Right ventricle myocardium superior (tissue), 1 donor: Measurements from ENCODE around the gene EPS8L1. TPM values are rescaled to one million over a fixed set of nuclear protein-coding genes. Genes with fewer than 3 reads are reported as not detected.

Experiments used
- ATAC-seq: fragments of 200-7000 bp; cut with Tn5 transposase; one replicate; pipeline ENCODE4 v1.9.1; 2020; ENCODE audit warnings: mild to moderate bottlenecking; ENCODE audit not compliant: poor library complexity
- DNase-seq: peaks from one replicate; pipeline ENCODE4 v3.0.0-alpha.2; 2020
- intact Hi-C: fragments of 100-400 bp; cut with DNase I; formaldehyde crosslinking; loops from one replicate; pipeline ENCODE4 v1.11.2; 2022
- total RNA-seq: library from RNA; stranded (reverse); fragmentation: NEBNext Ultra II Directional; extraction: Animal tissue kit (Norgen Biotek cat#: 25700); gene quantifications from one replicate; pipeline ENCODE4 v1.2.1, GENCODE V29; 2021
- donor health status: DM: no; HTN: yes; CAD: no; lungs with severe emphysema.

The EPS8L1 gene
- total RNA-seq, 1 donor from 2014 or later: 0.83 TPM

DNA sequence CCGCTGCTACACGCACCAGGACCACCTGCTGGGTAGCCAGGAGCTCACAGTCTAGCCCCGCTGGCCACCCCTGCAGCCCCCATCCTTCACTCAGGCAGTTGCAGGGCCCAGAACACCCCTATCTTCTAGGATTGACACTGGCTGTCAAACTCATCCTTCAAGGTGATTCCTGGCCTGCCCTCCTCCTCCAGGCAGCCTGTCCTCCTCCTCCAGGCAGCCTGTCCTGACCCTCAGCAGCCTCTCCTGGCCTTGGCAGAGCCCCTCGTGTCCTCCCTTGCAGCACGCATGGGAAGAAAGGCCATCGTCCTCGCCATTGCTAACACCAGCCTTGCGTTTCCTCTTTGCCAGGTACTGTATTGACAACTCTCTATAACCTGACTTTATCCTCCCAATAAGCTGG lies 3.8 kb upstream of the EPS8L1 start:
- intact Hi-C loops: no loop called here
- ATAC-seq (no peak), DNase-seq (no peak)

DNA sequence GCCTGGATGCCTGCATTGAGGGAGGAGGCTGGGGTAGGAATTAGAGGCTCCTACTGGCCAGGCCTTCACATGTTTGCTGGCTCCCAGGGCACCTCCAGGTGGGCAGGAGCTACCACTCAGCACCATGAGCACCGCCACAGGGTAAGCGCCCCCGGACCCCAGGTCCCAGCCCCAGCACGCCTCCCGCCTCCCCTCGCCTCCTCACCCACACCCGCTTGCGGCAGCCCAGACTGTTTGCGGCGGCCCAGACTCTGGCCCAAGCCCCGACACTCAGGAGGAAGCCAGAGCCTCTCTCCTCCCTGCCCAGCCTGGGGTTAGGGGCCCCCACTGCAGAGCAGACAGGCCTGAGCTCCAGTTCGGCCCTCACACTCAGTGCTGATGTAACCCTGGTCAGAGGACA lies 652 bp downstream of the EPS8L1 start:
- no peak for ATAC-seq
- intact Hi-C loops: no loop called here

DNA sequence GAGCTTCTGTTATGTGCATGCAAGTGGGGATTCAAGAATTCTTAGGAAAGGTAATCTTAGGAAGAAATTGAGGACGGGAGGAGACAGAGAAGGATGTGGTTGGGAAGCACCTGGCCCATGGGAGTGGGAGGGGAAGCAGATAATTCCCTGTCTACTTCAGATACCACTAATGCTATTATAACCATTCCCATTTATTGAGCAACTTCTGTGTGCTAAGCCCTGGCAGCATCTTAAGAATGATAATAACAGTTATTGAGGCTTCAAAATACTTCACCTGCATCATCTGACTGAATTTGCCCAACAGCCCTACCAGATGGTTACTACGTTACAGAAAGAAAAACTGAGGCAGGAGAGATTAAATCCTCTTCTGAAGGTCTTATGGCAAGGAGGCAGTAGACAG lies 1.4 kb downstream of the EPS8L1 start:
- DNase-seq (no peak), ATAC-seq (no peak)
- intact Hi-C loops: no loop called here

More for the DNA sequence above, 652 bp downstream of the EPS8L1 start:
- no peak for DNase-seq

DNA sequence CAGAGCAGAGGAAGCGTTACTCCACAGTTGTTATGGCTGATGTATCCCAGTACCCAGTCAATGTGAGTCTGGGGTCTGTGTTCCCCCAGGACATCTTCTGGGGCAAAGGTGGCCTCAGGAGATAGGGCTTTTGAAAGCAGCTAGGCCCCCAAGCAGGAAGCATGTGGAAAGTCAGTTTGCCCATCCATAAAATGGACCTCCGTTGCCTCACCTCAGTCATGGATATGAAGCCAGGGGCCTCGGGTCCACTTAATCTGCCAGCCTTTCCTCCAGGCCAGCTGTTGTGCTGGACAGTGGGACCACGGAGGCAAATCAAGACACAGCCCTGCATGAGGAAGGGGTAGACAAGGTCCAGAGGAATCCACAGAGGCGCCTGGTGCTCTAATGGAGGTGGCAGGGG lies 3.3 kb downstream of the EPS8L1 start:
- DNase-seq (no peak), ATAC-seq (no peak)
- intact Hi-C loops: no loop called here

DNA sequence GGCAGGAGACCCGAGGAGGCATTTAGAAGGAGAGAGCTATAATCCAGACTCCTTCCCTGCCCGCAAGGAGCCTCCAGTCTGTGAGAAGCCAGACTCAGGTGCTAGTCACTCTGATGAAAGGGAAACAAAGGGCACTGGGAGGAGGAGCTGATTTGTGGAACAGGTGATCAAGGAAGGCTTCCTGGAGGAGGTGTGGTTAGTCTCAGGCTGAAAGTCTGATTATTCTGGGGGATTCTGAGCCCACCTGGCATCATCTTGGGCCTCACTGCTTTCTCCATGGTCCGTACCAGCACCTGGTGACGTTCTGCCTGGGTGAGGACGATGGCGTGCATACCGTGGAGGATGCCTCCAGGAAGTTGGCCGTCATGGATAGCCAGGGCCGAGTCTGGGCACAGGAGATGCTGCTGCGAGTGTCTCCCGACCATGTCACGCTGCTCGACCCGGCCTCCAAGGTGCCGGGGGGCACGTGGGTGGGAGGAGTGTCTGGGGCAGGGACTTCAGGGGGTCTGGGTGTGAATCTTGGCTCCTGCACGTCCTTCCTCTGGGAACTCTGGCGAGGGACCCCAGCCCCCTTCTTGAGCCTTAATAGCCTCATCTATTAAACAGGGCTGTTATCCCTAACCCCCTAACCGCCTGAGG lies 3.9 kb downstream of the EPS8L1 start:
- ATAC-seq: no peak
- DNase-seq: no peak
- intact Hi-C loops: no loop called here

DNA sequence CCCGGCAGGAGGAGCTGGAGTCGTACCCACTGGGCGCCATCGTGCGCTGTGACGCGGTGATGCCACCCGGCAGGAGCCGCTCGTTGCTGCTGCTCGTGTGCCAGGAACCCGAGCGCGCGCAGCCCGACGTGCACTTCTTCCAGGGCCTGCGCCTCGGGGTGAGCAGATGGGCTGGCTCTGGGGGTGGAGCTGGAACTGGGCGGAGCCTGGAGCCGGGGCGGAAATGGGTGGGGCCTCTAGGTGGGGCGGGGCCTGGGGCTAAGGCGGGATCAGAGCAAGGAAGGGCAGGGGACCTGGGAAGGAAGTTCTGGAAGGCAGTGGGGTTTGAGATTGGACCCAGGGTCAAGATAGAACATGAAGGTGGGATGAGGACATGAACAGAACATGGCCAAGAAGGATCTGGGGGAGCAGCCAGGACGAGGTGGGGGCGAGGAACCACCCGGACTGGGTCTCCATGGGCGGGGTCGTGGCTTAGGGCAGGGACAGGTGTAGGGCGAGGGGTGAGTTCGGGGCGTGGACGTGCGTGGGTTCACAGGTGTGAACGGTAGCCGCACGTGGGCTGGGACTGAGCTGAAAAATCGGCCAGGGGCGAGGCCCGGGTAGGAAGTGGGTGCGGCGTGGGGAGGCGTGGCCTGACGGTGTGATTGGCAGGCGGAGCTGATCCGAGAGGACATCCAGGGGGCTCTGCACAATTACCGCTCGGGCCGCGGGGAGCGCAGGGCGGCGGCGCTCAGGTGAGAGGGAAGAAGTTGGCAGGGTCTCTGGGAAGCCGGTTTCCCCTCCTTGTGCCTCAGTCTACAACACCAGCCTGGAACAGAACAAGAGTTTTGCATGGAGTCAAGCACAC lies 4.7 kb downstream of the EPS8L1 start:
- intact Hi-C loops: no loop called here
- peak; percentile 67 for ATAC-seq
- peak; percentile 72 for DNase-seq

DNA sequence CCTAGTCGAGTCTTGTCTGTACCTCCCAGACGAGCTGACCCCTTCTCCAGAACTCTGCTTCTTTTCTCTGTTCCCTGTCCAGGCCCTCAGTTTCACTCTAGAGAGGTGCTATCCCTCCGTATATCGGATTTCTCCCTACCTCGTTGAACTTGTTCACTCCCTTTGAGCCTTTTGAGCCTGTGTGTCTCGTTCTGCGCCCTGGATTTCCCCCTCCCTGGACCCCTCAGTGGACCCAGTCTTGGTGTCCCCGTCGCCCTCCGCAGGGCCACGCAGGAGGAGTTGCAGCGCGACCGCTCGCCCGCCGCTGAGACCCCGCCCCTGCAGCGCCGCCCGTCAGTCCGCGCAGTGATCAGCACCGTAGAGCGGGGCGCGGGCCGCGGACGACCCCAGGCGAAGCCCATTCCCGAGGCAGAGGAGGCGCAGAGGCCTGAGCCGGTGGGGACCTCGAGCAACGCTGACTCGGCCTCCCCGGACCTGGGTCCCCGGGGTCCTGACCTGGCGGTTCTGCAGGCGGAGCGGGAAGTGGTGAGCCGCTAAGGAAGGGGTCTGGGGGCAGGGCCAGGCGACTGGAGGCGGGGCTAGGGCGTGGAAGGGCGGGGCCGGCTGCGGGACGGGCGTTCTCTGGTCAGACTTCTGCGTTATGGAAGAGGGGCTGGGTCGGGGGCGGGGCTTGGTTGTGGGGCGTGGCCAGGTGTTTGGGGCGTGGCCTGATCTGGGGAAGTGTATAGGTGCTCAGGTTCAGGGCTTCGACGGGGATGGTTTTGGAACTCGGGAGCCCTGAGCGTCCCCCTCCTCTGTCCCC lies 5.5 kb downstream of the EPS8L1 start:
- ATAC-seq (peak; percentile 75), DNase-seq (peak; percentile 86)

DNA sequence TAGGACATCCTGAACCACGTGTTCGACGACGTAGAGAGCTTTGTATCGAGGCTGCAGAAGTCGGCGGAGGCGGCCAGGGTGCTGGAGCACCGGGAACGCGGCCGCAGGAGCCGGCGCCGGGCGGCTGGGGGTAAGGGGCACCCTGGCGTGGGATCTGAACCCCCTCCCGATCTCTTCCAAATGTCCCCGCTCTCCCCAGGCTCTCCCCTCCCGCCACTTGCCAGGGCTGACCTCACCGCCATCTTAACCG lies 6.0 kb downstream of the EPS8L1 start:
- ATAC-seq (no peak), DNase-seq (no peak)
- intact Hi-C loops: no loop called here

More for the DNA sequence above, 5.5 kb downstream of the EPS8L1 start:
- intact Hi-C loops: no loop called here

DNA sequence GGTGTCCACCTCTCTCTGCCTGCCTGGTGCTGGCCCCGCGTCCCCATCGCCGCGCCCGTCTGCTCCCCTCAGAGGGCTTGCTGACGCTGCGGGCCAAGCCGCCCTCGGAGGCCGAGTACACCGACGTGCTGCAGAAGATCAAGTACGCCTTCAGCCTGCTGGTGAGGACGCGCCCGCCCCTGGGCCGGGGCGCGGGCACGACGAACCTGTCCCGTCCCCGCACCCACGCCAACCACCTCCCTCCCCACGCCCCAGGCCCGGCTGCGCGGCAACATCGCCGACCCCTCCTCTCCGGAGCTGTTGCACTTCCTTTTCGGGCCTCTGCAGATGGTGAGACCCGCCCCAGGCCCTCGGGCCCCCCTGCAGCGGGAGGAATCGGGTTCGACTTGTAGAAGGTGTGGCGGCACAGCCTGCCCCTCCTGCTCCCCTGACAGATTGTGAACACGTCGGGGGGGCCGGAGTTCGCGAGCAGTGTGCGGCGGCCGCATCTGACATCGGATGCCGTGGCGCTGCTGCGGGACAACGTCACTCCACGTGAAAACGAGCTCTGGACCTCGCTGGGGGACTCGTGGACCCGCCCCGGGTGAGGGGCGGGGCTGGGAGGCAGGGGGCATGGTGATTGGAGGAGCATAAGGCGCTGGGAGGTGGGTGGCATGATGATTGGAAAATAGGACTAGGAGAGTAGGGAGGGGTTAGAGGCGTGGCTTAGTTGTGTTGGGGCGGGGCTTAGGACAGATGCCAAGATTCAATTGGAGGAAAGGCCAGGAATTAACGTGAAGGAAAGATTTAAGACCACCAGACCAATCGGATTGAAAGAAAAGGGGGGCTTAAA lies 6.6 kb downstream of the EPS8L1 start:
- intact Hi-C loops: no loop called here
- DNase-seq (no peak), ATAC-seq (no peak)

DNA sequence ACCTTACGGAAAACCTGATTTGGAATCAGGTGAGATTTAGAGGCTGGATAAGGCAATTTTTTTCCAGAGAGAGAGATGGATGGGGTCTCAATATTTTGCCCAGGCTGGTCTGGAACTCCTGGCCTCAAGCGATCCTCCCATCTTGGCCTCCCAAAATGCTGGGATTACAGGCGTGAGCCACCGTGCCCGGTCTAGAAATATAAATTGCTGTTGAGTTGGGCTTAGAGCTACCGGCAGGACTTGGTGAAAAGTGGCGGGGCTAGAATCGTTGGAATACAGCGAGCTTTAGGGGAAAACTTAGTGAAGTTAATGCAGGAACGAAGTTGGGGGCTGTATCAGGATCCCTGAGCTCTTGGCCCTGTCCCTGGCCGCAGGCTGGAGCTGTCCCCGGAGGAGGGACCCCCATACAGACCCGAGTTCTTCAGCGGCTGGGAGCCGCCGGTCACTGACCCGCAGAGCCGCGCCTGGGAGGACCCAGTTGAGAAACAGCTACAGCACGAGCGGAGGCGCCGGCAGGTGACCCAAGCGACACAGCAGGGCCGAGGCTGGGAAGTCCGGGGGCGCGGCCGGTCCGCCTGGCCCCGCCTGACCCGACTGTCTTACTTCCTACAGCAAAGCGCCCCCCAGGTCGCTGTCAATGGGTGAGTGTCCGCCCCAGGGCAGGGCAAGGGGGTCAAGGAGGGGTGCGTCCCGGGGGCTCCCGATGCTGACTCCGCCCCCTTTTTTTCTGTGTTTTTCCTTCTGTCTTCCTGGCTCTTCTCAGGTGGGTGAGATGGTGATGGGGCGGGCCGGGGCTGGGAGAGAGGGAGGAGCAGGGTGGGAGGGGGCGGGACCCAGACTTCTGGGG lies 7.6 kb downstream of the EPS8L1 start:
- intact Hi-C loops: no loop called here
- DNase-seq (no peak), ATAC-seq (no peak)

DNA sequence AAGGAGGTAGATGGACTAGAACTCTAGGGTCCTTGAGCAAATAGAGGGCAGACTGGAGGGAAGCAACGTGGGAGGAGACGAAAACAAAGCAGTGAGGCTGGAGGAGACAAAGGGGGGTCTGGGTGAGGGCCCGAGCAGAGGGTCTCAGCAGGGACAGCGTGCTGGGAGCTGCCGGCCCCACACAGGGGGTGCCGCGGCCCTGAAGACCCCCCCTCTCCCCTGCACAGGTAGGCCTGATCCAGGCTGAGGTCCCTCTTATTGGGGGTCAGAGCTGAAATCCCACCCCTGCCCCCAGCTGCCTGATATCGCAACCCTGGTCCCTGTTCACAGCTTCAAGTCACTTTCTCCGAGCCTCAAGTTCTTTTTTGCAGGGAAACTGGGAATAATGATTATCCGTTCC lies 8.7 kb downstream of the EPS8L1 start:
- DNase-seq: no peak
- intact Hi-C loops: no loop called here
- no peak for ATAC-seq

DNA sequence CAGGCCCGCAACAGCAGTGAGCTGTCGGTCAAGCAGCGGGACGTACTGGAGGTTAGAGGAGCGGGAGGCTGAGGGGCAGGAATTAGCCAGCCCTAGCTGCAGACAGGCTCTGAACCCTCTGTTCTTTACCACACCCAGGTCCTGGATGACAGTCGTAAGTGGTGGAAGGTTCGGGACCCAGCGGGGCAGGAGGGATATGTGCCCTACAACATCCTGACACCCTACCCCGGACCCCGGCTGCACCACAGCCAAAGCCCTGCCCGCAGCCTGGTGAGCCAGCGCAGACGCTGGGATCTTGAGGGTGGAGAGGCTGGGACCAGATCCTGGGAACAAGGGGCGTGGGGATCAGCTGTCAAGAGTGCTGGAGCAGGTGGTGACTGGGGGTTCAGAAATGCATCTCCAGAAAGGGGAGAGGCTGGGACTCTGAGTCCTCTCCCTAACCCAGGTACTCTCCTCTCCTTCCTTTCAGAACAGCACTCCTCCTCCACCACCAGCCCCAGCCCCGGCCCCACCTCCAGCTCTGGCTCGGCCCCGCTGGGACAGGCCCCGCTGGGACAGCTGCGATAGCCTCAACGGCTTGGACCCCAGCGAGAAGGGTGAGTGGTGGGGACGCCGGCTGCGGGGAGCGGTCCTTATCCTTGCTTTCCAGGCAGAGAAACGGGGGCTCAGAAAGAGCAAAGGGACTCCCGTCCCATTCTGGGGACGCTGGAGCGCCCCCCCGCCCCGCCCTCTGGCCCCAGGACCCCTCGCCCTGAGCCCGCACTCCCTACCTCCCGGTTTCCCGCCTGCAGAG lies 10.4 kb downstream of the EPS8L1 start:
- ATAC-seq: no peak
- no peak for DNase-seq
- intact Hi-C loops: no loop called here

DNA sequence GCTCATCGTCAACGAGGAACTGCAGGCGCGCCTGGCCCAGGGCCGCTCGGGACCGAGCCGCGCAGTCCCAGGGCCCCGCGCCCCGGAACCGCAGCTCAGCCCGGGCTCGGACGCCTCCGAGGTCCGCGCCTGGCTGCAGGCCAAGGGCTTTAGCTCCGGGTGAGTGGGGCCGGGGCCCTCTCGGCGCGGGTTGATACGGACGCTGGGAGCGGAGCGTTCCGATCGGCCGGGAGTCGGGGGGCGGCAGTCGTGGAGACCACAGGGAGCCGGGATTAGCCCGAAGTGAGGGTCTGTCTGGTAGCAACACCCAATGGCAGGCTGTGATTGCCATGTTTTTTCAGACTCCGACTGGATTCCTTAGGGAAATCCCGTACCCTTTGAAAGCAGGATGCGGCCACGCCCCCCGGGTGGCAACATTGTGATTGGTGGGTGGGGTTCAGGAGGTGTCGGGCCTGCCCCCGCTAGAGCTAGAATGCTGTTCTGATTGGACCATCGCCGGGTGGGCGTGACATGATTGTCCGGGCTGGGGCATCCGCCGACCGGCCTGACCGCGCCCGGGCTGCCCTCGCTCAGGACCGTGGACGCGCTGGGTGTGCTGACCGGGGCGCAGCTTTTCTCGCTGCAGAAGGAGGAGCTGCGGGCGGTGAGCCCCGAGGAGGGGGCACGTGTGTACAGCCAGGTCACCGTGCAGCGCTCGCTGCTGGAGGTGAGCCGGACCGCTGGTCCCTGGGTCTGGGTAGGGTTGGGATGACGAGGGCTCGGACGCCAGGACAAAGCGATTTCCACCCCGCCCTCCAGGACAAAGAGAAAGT lies 11.3 kb downstream of the EPS8L1 start:
- intact Hi-C loops: no loop called here
- peak; percentile 97 for DNase-seq
- peak; percentile 86 for ATAC-seq

DNA sequence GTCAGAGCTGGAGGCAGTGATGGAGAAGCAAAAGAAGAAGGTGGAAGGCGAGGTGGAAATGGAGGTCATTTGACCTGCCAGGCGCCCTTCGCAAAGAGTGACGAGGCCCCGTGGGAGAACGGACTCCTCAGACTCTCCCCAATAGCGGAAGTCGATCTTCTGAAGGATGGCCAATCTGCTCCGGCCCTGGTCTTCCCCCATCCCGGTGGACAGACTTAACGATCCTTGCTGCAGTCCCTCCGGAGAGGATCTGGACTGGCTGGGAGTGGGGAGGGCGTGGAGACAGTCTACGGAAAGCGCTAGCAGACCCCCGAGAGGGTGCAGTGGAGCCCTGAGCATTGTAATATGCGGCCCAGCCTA lies 11.9 kb downstream of the EPS8L1 start:
- DNase-seq (no peak), ATAC-seq (peak; percentile 21)
- intact Hi-C loops: no loop called here

DNA sequence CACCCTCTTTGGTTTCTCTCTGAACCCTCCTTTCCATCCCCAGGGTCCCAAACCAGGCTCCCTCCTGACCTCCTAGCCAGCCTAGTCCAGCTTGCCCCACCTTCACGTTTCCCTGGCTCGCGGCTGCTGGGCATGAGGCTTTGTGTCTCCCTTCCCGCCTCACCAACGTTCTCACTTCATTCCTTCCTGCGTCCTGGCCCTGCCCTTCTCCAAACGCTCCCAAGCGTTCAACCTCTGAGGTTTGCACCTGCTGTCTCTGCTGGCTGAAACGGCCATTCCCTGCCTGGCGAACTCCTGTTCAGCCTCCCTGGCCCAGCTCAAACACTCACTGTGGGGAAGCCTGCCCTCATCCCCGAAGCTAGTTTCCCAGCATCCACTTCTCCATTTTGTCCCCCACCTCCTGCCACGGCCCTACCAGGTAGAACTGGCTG lies 12.4 kb downstream of the EPS8L1 start:
- peak; percentile 1 for ATAC-seq
- intact Hi-C loops: no loop called here
- DNase-seq: no peak

DNA sequence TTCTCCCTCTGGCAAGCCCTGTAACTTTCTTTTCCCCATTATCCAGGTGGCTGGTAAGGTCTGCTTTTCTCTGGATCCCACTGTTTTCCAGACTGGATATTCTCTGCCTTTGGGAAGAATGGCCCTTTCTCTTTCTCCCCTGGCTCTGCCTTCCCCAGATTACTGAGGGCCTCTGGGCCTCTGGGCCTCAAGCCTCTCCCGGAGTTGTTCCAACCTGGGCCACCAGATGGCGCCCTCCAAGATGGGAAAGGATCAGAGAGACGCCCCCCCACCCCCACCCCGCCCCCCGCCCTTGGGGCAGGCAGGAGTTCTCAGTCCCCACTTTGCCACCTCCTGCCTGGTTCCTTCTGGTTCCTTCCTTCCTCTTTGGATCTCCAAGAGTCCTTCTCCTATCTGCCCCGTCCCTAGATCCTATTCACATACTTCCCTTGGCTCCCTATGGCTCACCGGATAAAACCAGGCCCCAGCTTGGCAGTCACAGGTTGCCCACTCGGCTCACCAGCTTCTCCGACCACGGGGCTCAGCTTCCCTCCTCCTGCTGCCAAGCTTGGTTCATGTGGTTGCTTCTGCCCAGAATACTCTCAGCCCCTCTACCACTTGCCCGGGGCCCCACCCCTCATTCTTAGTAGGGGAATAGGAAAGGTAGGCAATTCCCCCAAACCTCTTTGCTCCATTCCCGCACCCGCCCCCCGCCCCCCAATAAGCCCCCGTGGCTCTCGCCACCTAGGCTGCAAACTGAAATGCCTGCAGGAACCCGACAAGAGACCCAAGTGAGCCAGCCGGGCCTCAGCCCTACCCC lies 13.1 kb downstream of the EPS8L1 start:
- DNase-seq: peak; percentile 86
- ATAC-seq: peak; percentile 14
- intact Hi-C loops: no loop called here
